Measurements from ENCODE around the gene TK2.
"Not testable (repeated sequence)": the region's sequence is repeated elsewhere in the genome, so short reads cannot be mapped to it uniquely, and the experiment has no call there.

The TK2 gene

GRCh38 chr16:66481081-66481942, 68.6 kb downstream of the TK2 start:
- no peak for DNase-seq

- DNase-seq: no peak
These were observed 69.4 kb downstream of the TK2 start for GRCh38 chr16:66480265-66481080.

- DNase-seq: no peak
These were observed 70.2 kb downstream of the TK2 start for GRCh38 chr16:66479661-66480264.

- peak; percentile 75 for DNase-seq
These were observed 71.0 kb downstream of the TK2 start for GRCh38 chr16:66478733-66479511.

DNA sequence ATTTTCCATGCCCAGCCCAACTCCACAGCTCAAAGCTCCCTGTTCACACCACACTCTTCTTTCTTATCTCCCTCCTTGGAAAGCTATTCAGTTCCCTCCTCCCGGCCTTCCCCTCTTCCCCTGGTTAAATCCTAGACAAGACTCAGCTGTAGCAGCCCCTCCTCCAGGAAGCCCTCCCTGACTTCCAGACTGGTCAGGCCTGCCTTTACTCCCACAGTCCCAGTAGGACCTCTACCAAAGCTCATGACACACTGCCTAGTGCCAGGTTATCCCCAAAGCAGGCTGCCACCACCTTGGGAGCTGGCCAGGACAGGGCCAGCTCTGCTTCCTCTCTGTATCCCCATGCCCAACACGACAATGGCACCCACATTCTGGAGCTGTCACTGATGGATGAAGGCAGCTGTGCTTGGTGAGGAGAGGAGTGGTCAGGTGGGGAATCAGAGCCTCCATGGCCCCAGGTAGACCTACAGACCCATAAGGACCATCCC, 72.8 kb downstream of the TK2 start:
- no peak for DNase-seq

DNA sequence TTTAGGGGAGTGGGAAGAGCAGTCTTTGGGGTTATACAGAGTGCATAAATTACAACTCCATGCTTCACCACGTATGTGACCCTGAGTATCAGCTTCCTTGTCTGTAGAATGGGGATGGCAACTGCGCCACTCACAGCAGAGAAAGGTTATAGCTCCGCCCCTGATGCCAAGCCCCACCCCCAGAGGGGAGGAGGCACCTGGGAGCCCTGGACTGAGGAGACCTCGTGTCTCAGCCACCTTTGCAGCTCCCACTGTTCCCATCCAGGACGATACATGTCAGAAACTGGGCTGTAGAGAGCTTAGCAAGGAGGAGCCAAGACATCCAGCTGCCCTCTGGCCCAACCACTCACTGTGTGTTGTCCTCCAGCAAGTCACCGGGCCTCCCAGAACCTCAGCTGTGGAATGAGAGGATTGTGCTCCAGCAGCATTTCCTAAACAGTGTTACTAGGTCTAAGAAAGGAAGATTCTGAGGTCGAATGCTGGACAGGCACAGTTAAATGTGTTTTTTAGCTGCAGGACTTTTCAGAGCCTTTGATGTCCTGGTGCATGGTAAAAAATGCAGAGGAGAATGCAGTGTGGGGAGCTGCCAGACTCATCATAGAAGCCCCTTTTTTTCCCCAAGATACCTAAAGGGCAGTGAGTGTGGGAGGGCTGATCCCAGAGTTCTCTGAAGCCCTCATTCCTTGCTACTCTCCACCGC, 73.4 kb downstream of the TK2 start:
- DNase-seq: no peak

DNA sequence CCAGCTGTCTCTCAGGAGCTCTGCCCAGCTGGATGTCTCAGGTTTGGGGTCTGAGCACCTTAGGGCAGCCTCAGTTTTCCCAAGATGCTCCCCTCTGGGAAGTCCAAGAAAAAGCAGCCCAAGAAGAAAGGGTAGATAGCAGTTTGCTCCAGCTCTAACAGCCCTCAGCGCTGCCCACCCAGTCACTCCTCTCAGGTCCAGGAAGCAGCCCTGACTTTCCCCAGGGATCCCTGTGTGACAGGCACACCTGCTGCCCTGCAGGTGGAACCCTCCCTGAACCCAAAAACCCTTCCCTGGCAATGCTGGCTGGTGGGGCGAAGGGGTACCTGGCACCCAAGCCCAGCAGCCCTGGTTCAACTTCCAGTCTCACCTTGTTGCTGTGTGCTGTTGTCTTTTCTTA, 74.7 kb downstream of the TK2 start:
- no peak for DNase-seq

- DNase-seq: no peak
These were observed 75.1 kb downstream of the TK2 start for GRCh38 chr16:66474750-66475199.

DNA sequence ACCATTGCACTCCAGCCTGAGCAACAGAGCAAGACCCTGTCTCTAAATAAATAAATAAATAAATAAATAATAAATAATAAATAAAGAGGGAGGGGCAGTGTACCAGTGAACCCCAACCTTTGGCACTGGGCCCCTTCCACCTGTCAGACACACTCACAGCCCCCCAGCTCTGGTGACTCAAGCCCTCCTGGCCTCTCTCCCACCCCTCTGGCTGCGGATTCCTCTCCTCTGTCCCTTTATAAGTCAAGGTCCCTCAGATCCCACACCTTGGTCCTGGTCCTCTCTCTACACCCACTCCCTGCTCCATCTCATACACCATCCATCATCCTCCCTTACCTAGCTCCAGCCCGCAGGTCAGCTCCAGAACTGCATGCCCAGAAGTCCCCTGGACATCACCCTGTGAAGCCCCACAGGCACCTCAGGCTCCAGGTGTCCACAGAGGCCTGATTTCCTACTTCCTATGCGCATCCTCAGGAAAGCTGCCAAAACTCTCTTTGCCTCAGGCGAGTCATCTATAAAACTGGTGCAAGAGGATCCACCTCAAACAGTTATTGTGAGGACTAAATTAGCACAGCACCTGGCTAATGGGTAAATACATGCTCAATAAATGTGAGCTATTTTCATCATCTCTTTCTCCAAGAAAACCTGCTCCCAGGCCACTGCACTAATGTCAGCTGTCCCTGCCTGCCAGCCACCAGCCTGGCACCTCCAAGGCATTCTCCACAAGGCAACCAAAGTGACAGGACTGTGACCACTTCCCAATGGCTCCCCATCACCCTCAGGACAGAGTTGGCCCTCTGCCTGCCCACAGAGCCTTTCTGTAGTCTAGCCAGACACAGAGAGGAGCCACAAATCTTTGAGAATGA, 76.0 kb downstream of the TK2 start:
- DNase-seq: no peak

DNA sequence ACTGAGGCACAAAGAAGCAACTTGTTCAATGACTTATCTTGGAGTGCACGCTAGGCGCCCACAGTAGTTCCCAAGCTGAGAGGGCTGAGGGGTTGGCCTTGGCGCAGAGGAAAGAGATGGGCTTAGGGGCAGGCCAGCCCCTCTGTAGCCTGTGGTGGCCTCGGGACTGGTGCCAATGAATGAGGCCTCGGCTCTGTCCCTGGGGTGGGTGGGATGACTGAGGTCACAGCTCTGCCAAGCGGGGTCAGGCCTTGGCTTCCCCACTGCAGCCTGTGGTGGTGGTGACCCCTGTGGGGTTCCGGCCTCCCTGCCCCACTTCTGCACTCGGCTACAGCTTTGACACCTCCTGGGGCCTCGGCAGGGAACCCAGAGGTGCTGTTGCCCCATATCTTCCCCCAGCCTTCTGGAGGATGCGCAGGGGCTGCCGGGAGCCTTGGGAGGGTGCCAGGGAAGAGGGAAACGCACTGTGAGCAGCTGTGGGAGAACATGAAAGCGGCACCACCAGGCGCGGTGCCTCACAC, 76.8 kb downstream of the TK2 start:
- DNase-seq: no peak

GRCh38 chr16:66471716-66472393, 78.1 kb downstream of the TK2 start:
- no peak for DNase-seq

DNA sequence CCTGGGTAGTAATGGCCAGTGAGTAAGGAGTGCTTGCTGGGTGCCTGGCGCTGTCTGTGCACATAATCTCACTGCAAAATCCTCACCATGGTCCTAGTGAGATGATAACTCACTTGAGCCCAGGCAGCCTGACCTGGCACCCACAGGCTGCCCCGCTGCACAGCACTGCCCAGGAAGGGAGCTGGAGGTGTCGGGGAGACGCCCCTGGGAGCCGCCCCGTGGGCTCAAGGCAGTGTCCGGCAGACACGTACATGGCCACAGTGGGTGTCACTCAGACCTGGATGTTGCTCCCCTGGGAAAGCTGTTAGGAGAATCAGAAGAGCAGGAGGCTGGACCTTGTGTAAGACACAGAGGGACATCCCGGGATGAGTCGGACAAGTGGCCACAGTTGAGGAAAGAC, 78.7 kb downstream of the TK2 start:
- DNase-seq: no peak

GRCh38 chr16:66470556-66470955, 79.4 kb downstream of the TK2 start:
- no peak for DNase-seq

- DNase-seq: no peak
These were observed 79.9 kb downstream of the TK2 start for GRCh38 chr16:66469947-66470546.

DNA sequence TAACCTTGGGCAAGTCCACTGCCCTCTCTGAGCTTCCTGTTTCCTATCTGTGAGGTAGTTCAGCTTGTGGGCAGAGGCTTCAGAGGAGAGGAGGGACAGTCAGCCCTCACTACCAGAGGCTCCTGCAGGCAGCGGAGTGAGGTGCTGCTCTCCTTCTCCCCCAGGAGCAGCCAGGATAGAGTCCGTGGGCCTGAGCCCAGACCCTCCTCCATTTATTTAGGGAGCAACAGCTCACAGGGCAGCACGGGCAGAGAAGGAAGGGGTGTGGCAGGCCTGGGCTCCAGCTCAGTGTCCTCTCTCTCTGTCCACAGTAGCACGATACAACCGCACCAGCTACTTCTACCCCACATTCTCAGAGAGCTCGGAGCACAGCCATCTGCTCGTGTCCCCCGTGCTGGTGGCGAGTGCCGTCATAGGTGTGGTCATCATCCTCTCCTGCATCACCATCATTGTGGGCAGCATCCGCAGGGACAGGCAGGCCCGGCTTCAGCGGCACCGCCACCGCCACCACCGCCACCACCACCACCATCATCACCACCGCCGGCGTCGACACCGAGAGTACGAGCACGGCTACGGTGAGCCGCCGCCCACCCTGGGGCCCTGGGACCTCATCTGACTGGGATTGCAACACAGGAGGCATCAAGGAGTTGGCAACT, 80.5 kb downstream of the TK2 start:
- DNase-seq: no peak

DNA sequence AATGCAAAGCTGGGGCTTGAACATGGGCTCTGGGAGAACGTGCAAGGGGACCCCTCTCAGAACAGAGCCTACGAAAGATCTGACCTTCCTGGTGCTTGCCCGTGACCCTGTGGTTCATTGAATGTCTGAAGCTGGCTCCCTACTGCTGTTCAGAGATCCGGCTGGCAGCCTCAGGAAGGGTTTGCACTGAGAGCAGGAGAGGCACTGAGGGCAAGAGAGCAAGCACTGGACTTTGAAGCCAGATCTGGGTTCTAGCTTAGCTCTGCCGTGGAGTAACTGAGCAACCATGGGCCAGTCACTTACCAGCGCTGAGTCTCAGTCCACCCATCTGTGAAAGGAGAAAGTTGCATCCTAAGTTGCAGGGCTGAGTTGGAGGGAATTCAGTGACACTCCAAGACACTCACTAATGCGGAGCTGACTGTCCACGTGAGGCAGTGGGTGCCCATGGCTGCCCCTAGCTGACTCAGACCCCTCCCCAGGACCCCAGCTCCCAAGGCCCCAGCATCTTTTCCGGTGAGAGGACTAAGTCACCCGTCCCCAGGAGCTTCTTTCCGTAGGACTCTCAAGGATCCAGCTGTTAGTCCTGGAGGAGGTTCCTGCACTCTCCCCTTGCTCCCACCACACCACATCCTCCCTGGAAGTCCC, 81.5 kb downstream of the TK2 start:
- DNase-seq: no peak

DNA sequence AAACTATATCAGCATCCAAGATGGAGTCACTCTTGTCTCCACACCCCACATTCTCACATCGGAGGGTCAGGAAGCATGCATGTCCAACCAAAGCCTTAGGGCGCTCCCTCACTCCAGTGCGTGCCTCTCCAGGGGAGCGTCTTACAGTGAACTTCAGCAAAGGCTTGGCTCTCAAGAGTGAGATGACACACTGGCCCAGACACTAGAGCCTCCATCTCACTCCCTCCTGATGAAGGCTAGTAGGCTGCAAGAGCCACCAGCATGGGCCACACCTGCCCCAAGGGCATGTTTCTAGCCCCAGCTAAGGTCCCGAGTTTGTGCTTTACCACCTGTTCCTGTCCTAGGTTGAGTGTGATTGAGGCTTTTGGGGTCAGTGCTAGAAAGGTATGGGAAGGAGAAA, 82.3 kb downstream of the TK2 start:
- DNase-seq: no peak

DNA sequence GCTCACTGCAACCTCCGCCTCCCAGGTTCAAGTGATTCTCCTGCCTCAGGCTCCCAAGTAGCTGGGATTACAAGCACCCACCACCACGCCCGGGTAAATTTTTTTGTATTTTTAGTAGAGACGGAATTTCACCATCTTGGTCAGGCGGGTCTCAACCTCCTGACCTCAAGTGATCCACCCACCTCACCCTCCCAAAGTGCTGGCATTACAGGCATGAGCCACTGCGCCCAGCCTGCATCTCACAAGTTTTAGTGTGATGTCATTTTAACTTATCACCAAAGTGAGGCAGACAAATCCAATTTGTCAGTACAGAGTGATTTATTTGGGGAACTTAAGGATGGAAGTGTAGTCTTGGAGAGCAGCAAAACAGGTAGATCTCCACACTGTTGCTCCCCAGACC, 83.3 kb downstream of the TK2 start:
- DNase-seq: not testable (repeated sequence)

DNA sequence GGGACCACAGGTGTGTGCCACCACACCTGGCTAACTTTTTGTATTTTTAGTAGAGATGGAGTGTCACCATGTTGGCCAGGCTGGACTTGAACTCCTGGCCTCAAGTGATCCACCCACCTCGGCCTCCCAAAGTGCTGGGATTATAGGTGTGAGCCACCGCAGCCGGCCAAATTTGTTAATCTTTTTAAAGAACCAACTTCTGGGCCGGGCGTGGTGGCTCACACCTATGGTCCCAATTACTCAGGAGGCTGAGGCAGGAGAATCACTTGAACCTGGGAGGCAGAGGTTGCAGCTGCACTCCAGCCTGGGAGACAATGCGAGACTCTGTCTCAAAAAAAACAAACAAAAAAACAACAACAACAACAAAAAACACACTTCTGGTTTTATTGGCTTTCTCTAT, 84.0 kb downstream of the TK2 start:
- DNase-seq: not testable (repeated sequence)

Measured in 8988T (cell line).